GM10266 (cell line): ENCODE measurements around the gene LRTM2.

Experiments
- DNase-seq: peaks from one replicate; pipeline ENCODE4 v3.0.0; 2012; ENCODE audit errors: extremely low spot score
- CTCF ChIP-seq: IDR thresholded peaks from 2 replicates; pipeline ENCODE4 v1.5.1; 2012; ENCODE audit warnings: mild to moderate bottlenecking, low read depth; ENCODE audit not compliant: control insufficient read depth, insufficient read depth; ENCODE audit errors: missing control alignments

LRTM2 gene

GRCh38 chr12:1781772-1782171 is 38.6 kb upstream of the LRTM2 start:
- DNase-seq = no peak
- TF ChIP-seq CTCF = no peak

GRCh38 chr12:1782215-1782614 is 38.1 kb upstream of the LRTM2 start:
- TF ChIP-seq CTCF = no peak
- DNase-seq = no peak

GRCh38 chr12:1787714-1788113 is 32.7 kb upstream of the LRTM2 start:
- DNase-seq = no peak
- no peak for TF ChIP-seq CTCF

GRCh38 chr12:1790444-1790843 is 29.9 kb upstream of the LRTM2 start:
- DNase-seq = no peak
- no peak for TF ChIP-seq CTCF

GRCh38 chr12:1791104-1791841 is 29.1 kb upstream of the LRTM2 start:
- DNase-seq = peak; percentile 69
- peak; percentile 76 for TF ChIP-seq CTCF

GRCh38 chr12:1792406-1792805 is 28.0 kb upstream of the LRTM2 start:
- no peak for TF ChIP-seq CTCF
- DNase-seq = no peak

GRCh38 chr12:1793426-1794210 is 26.7 kb upstream of the LRTM2 start:
- no peak for DNase-seq
- no peak for TF ChIP-seq CTCF
